Measurements from ENCODE around the gene MEGF6.

DNA sequence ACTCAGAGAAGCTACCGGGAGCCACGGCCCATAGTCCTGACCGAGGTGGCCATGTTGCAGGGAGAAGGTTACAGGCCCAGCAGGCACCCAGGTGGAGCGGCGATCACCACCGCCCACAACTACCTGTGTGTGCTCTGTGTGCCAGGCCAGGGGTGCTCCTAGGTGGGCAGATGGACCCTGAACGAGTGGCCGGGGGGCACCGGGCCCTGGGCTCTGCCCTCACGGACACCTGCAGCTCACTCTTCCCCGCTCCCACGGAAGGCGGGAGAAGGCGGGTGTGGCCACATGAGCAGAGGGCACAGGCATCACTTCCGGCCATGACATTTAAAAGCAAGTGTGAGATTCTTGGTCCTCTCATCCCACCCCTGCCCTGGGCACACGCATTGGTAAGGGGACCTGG is 73.9 kb downstream of the MEGF6 start:
- TF ChIP-seq CTCF (IDR thresholded peaks at IDR 0.05): no peak
- TF ChIP-seq POLR2A (IDR thresholded peaks at IDR 0.05): no peak
